Esophagus muscularis mucosa (tissue), 4 donors: ENCODE data around the gene UBE2E3. TPM values are rescaled to one million over a fixed set of nuclear protein-coding genes. Genes with fewer than 3 reads are reported as not detected.

Source experiments
- DNase-seq: peaks from one replicate; pipeline ENCODE4 v3.0.0-alpha.2; 2017; ENCODE audit errors: extremely low spot score
- H3K27ac ChIP-seq, 4 donors: fragments of 200-600 bp; sonication (generic); replicated peaks in 1 of 4; 1 replicate in 3 of 4; 2 replicates in 1 of 4; pipeline ENCODE4 v1.5.1; 2016 to 2019; ENCODE audit warnings: mild to moderate bottlenecking in 1 of 4
- H3K27me3 ChIP-seq, 4 donors: fragments of 200-600 bp; sonication (generic); one replicate each; pipeline versions ENCODE4 v1.5.1 to v1.6.0; 2016 to 2019
- H3K36me3 ChIP-seq, 4 donors: fragments of 200-600 bp; sonication (generic); one replicate each; pipeline ENCODE4 v1.5.1; 2016 to 2019
- H3K4me1 ChIP-seq, 4 donors: fragments of 200-600 bp; sonication (generic); one replicate each; pipeline ENCODE4 v1.5.1; 2016 to 2019
- H3K4me3 ChIP-seq, 4 donors: fragments of 200-600 bp; sonication (generic); 1 replicate in 2 of 4; 2 replicates in 2 of 4; pipeline ENCODE4 v1.5.1; 2016 to 2019; ENCODE audit warnings: mild to moderate bottlenecking in 4 of 4, moderate library complexity in 1 of 4
- H3K9me3 ChIP-seq, 4 donors: fragments of 200-600 bp; sonication (generic); 1 replicate in 3 of 4; 2 replicates in 1 of 4; pipeline ENCODE4 v1.5.1; 2016 to 2019
- CTCF ChIP-seq, 3 experiments: fragments of 200-600 bp in 2 of 3; fragments of 450-650 bp in 1 of 3; sonication (generic) in 2 of 3; IDR thresholded peaks; one replicate each; pipeline ENCODE4 v1.5.1; 2017 to 2019; ENCODE audit warnings: antibody characterized with exemption in 3 of 3, mild to moderate bottlenecking in 2 of 3, moderate library complexity in 1 of 3
- EP300 ChIP-seq: sonication (generic); formaldehyde crosslinking; IDR thresholded peaks from one replicate; pipeline ENCODE4 v1.6.1; 2017; ENCODE audit warnings: antibody characterized with exemption
- POLR2A ChIP-seq: fragments of 450-650 bp; IDR thresholded peaks from one replicate; pipeline ENCODE4 v1.6.1; 2017; ENCODE audit warnings: antibody characterized with exemption, moderate library complexity, mild to moderate bottlenecking, low read depth
- POLR2AphosphoS5 ChIP-seq, 2 donors: sonication (generic); formaldehyde crosslinking; IDR thresholded peaks; one replicate each; pipeline ENCODE4 v1.6.1; 2017; ENCODE audit warnings: antibody characterized with exemption in 2 of 2
- WGBS: methylation state at CpG from one replicate; pipeline ENCODE4 v1.1.5; 2018; 5-methylcytosine and 5-hydroxymethylcytosine counted together
- intact Hi-C: fragments of 100-400 bp; cut with DNase I; formaldehyde crosslinking; loops from one replicate; pipeline ENCODE4 v1.15.1; 2023
- total RNA-seq, 4 donors: library from RNA; depleted of rRNA; stranded (reverse); fragments of >200 nt; gene quantifications; one replicate each; pipeline versions ENCODE4 v1.1.0 to v1.2.1, GENCODE V29; 2016

Gene UBE2E3
- total RNA-seq, 4 donors from 2014 or later = 32.8 to 57.7 (median 40.2) TPM

- TF ChIP-seq POLR2A = no peak
- no peak for TF ChIP-seq CTCF (IDR thresholded peaks at IDR 0.05)
- no peak for TF ChIP-seq EP300
- no peak for TF ChIP-seq POLR2AphosphoS5 (IDR thresholded peaks at IDR 0.05)
- no peak for DNase-seq
- intact Hi-C loops = no loop called here
- H3K4me1 ChIP-seq = peaks cover 5 to 40% (median 28%) of the 10 kb centered on the region in 4 donors
- no peaks in the 10 kb centered on the region for H3K36me3 ChIP-seq
- no peak overlapping the region for H3K4me3 ChIP-seq
- no peaks in the 10 kb centered on the region for H3K9me3 ChIP-seq
- WGBS = 67% methylated on average over 3 of the region's 3 CpGs
- no peaks in the 10 kb centered on the region for H3K27me3 ChIP-seq
- H3K27ac ChIP-seq = no peak overlapping the region
Observed at GRCh38 chr2:181008407-181008806, 28.0 kb downstream of the UBE2E3 start.

- WGBS = 97% methylated on average over 1 of the region's 1 CpG
- H3K27ac ChIP-seq = no peak overlapping the region
Observed at GRCh38 chr2:181021199-181021789, 40.9 kb downstream of the UBE2E3 start.

GRCh38 chr2:181022652-181023051 lies 42.2 kb downstream of the UBE2E3 start:
- intact Hi-C loops = no loop called here
- no peaks in the 10 kb centered on the region for H3K36me3 ChIP-seq
- peaks cover 0 to 6% (median 2%) of the 10 kb centered on the region in 4 donors for H3K4me1 ChIP-seq
- no peak overlapping the region for H3K27ac ChIP-seq
- H3K9me3 ChIP-seq = no peaks in the 10 kb centered on the region
- 92% methylated on average over 3 of the region's 3 CpGs for WGBS
- no peak for DNase-seq
- no peak overlapping the region for H3K4me3 ChIP-seq
- TF ChIP-seq EP300 = no peak
- no peak for TF ChIP-seq CTCF (IDR thresholded peaks at IDR 0.05)
- no peak for TF ChIP-seq POLR2AphosphoS5 (IDR thresholded peaks at IDR 0.05)
- TF ChIP-seq POLR2A = no peak
- no peaks in the 10 kb centered on the region for H3K27me3 ChIP-seq

More at GRCh38 chr2:181021199-181021789, 40.9 kb downstream of the UBE2E3 start:
- no peak overlapping the region for H3K4me3 ChIP-seq
- H3K4me1 ChIP-seq = peaks cover 0 to 6% (median 2%) of the 10 kb centered on the region in 4 donors
- intact Hi-C loops = no loop called here
- H3K9me3 ChIP-seq = no peaks in the 10 kb centered on the region
- no peak for DNase-seq
- TF ChIP-seq POLR2A = no peak
- TF ChIP-seq EP300 = no peak
- no peaks in the 10 kb centered on the region for H3K27me3 ChIP-seq
- H3K36me3 ChIP-seq = no peaks in the 10 kb centered on the region

GRCh38 chr2:181025004-181025403 lies 44.6 kb downstream of the UBE2E3 start:
- H3K9me3 ChIP-seq = no peaks in the 10 kb centered on the region
- H3K4me3 ChIP-seq = no peak overlapping the region
- TF ChIP-seq CTCF (IDR thresholded peaks at IDR 0.05) (no peak), POLR2A (no peak), EP300 (no peak), POLR2AphosphoS5 (IDR thresholded peaks at IDR 0.05) (no peak)
- intact Hi-C loops = no loop called here
- no peak overlapping the region for H3K27ac ChIP-seq
- H3K36me3 ChIP-seq = no peaks in the 10 kb centered on the region
- DNase-seq = no peak
- peaks cover 0 to 6% (median 2%) of the 10 kb centered on the region in 4 donors for H3K4me1 ChIP-seq
- H3K27me3 ChIP-seq = no peaks in the 10 kb centered on the region
- WGBS = 32% methylated on average over 3 of the region's 3 CpGs

- intact Hi-C loops = no loop called here
- Histone ChIP-seq H3K27me3 (no peaks in the 10 kb centered on the region), H3K27ac (no peak overlapping the region), H3K9me3 (no peaks in the 10 kb centered on the region), H3K4me3 (no peak overlapping the region), H3K36me3 (no peaks in the 10 kb centered on the region), H3K4me1 (peaks cover 0 to 4% (median 0%) of the 10 kb centered on the region in 4 donors)
- no peak for DNase-seq
- TF ChIP-seq POLR2A (no peak), POLR2AphosphoS5 (IDR thresholded peaks at IDR 0.05) (no peak), CTCF (IDR thresholded peaks at IDR 0.05) (no peak), EP300 (no peak)
- WGBS = 87% methylated on average over 2 of the region's 2 CpGs
Observed at GRCh38 chr2:181036445-181036844, 56.0 kb downstream of the UBE2E3 start.
